ENCODE measurements around the gene PCGF3.

GRCh38 chr4:763922-764321 is 58.3 kb downstream of the PCGF3 start:
- no peak for TF ChIP-seq EZH2 (IDR thresholded peaks at IDR 0.05; ENCODE audit: borderline replicate concordance, low read length)
- TF ChIP-seq CTCF (conservative IDR thresholded peaks at IDR 0.05 in 1 of 2, IDR thresholded peaks at IDR 0.05 in 1 of 2; ENCODE audit: extremely low read depth in 1 of 2, insufficient read depth in 1 of 2, low read depth in 1 of 2, low read length in 2 of 2), result no peak
